ENCODE data around the gene CHI3L1.

Gene CHI3L1

DNA sequence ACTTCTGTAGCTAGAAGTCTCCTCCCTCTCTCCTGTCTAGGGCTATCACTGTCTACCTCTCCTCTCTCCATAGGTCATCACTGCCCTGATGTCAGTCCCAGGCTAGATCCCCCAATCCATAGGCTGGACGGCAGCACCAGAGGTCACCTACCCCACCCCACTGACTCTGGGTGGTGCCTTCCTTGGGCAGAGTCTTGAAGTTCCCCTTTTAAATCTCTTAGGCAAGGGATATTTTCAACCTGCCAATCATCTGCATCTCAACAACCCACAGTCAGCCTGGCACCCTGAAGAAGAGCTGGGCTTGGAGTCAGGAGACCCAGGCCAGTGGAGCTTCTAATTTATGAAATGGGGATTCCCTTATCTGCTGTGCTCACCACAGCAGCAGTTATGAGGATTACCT lies 24.1 kb downstream of the CHI3L1 start:
- Histone ChIP-seq H3K4me3 (ENCODE audit: insufficient read depth, low read length, poor library complexity, severe bottlenecking) (no peak overlapping the region), H3K27ac (ENCODE audit: low read depth, low read length) (no peak overlapping the region), H4K20me1 (ENCODE audit: low read depth, low read length) (no peaks in the 10 kb centered on the region), H3F3A (ENCODE audit: insufficient read depth) (no peaks in the 10 kb centered on the region), H3K79me2 (ENCODE audit: insufficient read depth, low read length) (no peaks in the 10 kb centered on the region), H3K27me3 (ENCODE audit: low read length) (no peaks in the 10 kb centered on the region; the same call in 1 of the 2 replicates), H3K4me2 (ENCODE audit: low read depth, low read length, poor library complexity, severe bottlenecking) (no peak overlapping the region), H2AFZ (ENCODE audit: low read depth, low read length, severe bottlenecking) (no peak overlapping the region), H3K9me3 (ENCODE audit: insufficient read depth, low read length) (no peaks in the 10 kb centered on the region), H3K36me3 (ENCODE audit: low read length) (no peaks in the 10 kb centered on the region), H3K9me2 (replicated peaks; ENCODE audit: insufficient read depth, low read length) (no peaks in the 10 kb centered on the region), H3K9ac (ENCODE audit: low read length) (no peak overlapping the region)
- TF ChIP-seq, protein P1, sequence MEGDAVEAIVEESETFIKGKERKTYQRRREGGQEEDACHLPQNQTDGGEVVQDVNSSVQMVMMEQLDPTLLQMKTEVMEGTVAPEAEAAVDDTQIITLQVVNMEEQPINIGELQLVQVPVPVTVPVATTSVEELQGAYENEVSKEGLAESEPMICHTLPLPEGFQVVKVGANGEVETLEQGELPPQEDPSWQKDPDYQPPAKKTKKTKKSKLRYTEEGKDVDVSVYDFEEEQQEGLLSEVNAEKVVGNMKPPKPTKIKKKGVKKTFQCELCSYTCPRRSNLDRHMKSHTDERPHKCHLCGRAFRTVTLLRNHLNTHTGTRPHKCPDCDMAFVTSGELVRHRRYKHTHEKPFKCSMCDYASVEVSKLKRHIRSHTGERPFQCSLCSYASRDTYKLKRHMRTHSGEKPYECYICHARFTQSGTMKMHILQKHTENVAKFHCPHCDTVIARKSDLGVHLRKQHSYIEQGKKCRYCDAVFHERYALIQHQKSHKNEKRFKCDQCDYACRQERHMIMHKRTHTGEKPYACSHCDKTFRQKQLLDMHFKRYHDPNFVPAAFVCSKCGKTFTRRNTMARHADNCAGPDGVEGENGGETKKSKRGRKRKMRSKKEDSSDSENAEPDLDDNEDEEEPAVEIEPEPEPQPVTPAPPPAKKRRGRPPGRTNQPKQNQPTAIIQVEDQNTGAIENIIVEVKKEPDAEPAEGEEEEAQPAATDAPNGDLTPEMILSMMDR (IDR thresholded peaks at IDR 0.05; ENCODE audit: insufficient read depth, low read length, poor library complexity, severe bottlenecking) = no peak
- TF ChIP-seq EZH2phosphoT487 (conservative IDR thresholded peaks at IDR 0.05; ENCODE audit: low read length) = no peak

DNA sequence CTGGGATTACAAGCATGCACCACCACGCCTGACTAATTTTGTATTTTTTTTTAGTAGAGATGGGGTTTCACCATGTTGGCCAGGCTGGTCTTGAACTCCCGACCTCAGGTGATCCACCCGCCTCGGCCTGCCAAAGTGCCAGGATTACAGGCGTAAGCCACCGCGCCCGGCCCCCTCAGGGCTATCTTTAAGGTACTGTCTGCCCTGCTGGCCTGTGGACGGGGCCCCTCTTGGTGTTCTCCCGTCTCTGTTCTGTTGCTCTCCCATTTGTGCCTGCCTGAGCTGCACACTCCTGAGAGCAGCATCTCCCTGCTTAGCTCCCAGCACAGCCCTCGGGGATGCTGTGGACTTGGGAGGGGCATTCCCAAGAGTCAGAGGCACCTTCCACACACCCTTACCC lies 24.8 kb downstream of the CHI3L1 start:
- TF ChIP-seq EZH2phosphoT487 (conservative IDR thresholded peaks at IDR 0.05; ENCODE audit: low read length) = no peak
- TF ChIP-seq, protein P1 (IDR thresholded peaks at IDR 0.05; ENCODE audit: insufficient read depth, low read length, poor library complexity, severe bottlenecking) = no peak
- no peak overlapping the region for H3K4me2 ChIP-seq (ENCODE audit: low read depth, low read length, poor library complexity, severe bottlenecking)

DNA sequence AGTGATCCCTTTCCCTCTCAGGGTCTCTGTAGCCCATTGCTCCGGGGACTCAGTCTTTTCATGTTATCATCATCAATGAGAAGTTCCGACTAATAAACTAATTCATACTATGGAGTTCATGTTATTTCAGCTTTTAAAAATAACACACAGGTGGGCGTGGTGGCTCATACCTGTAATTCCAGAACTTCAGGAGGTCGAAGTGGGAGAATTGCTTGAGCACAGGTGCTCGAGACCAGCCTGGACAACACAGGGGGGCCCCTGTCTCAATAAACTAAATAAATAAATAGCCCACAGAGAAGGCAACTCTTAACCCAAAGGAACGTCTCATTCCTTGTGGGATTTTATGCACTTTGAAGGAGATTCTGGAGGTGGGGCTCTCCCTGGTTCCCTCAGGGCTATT lies 25.3 kb downstream of the CHI3L1 start:
- no peaks in the 10 kb centered on the region for H3F3A ChIP-seq (ENCODE audit: insufficient read depth)

More for the DNA sequence above, 24.8 kb downstream of the CHI3L1 start:
- no peaks in the 10 kb centered on the region for H3F3A ChIP-seq (ENCODE audit: insufficient read depth)
- no peaks in the 10 kb centered on the region for H3K9me3 ChIP-seq (ENCODE audit: insufficient read depth, low read length)
- H3K4me3 ChIP-seq (ENCODE audit: insufficient read depth, low read length, poor library complexity, severe bottlenecking) = no peak overlapping the region
- H3K9me2 ChIP-seq (replicated peaks; ENCODE audit: insufficient read depth, low read length) = no peaks in the 10 kb centered on the region
- no peak overlapping the region for H3K9ac ChIP-seq (ENCODE audit: low read length)
- no peaks in the 10 kb centered on the region; the same call in 1 of the 2 replicates for H3K27me3 ChIP-seq (ENCODE audit: low read length)
- H2AFZ ChIP-seq (ENCODE audit: low read depth, low read length, severe bottlenecking) = no peak overlapping the region
- H3K36me3 ChIP-seq (ENCODE audit: low read length) = no peaks in the 10 kb centered on the region
- H4K20me1 ChIP-seq (ENCODE audit: low read depth, low read length) = no peaks in the 10 kb centered on the region
- no peak overlapping the region for H3K27ac ChIP-seq (ENCODE audit: low read depth, low read length)
- H3K79me2 ChIP-seq (ENCODE audit: insufficient read depth, low read length) = no peaks in the 10 kb centered on the region

More for the DNA sequence above, 25.3 kb downstream of the CHI3L1 start:
- H3K27ac ChIP-seq (ENCODE audit: low read depth, low read length) = no peak overlapping the region
- H3K9ac ChIP-seq (ENCODE audit: low read length) = no peak overlapping the region
- TF ChIP-seq, protein P1 (IDR thresholded peaks at IDR 0.05; ENCODE audit: insufficient read depth, low read length, poor library complexity, severe bottlenecking) = no peak
- TF ChIP-seq EZH2phosphoT487 (conservative IDR thresholded peaks at IDR 0.05; ENCODE audit: low read length) = no peak
- no peaks in the 10 kb centered on the region for H3K9me3 ChIP-seq (ENCODE audit: insufficient read depth, low read length)
- H3K79me2 ChIP-seq (ENCODE audit: insufficient read depth, low read length) = no peaks in the 10 kb centered on the region
- no peaks in the 10 kb centered on the region; the same call in 1 of the 2 replicates for H3K27me3 ChIP-seq (ENCODE audit: low read length)
- H3K36me3 ChIP-seq (ENCODE audit: low read length) = no peaks in the 10 kb centered on the region
- H3K4me2 ChIP-seq (ENCODE audit: low read depth, low read length, poor library complexity, severe bottlenecking) = no peak overlapping the region
- H3K4me3 ChIP-seq (ENCODE audit: insufficient read depth, low read length, poor library complexity, severe bottlenecking) = no peak overlapping the region
- H3K9me2 ChIP-seq (replicated peaks; ENCODE audit: insufficient read depth, low read length) = no peaks in the 10 kb centered on the region
- H2AFZ ChIP-seq (ENCODE audit: low read depth, low read length, severe bottlenecking) = no peak overlapping the region
- no peaks in the 10 kb centered on the region for H4K20me1 ChIP-seq (ENCODE audit: low read depth, low read length)

Measured in SU-DHL-6 (cell line).